HepG2 (cell line): ENCODE results near the gene ARHGEF39. TPM values are rescaled to one million over a fixed set of nuclear protein-coding genes. Genes with fewer than 3 reads are reported as not detected.

ENCODE experiments used
- AGO2 ChIP-seq: fragments of 200-400 bp; formaldehyde crosslinking; optimal IDR thresholded peaks from 2 replicates; pipeline ENCODE3; 2017; ENCODE audit warnings: mild to moderate bottlenecking, low read depth, low read length, moderate library complexity
- ATF7 ChIP-seq, 2 experiments: fragments of 450-650 bp in 1 of 2; sonication (generic) in 1 of 2; formaldehyde crosslinking in 1 of 2; IDR thresholded peaks; 2 replicates each; pipeline versions ENCODE4 v1.4.0 to v1.6.1; 2016 to 2020; ENCODE audit warnings: antibody characterized with exemption in 1 of 2, mild to moderate bottlenecking in 1 of 2, missing genetic modification reagents in 1 of 2
- CBX5 ChIP-seq: sonication (generic); formaldehyde crosslinking; IDR thresholded peaks from 2 replicates; pipeline ENCODE4 v1.4.0; 2020; ENCODE audit warnings: missing genetic modification reagents, borderline replicate concordance
- CC2D1A ChIP-seq: sonication (generic); formaldehyde crosslinking; IDR thresholded peaks from 2 replicates; pipeline ENCODE4 v1.8.1; 2023; ENCODE audit warnings: mild to moderate bottlenecking, missing genetic modification reagents
- FOXA3 ChIP-seq: IDR thresholded peaks from 2 replicates; pipeline ENCODE4 v1.6.1; 2016; ENCODE audit warnings: missing genetic modification reagents, missing compliant biosample characterization
- GTF3A ChIP-seq: sonication (generic); formaldehyde crosslinking; conservative IDR thresholded peaks from 2 replicates; pipeline ENCODE4 v1.4.0; 2020; ENCODE audit warnings: mild to moderate bottlenecking, missing genetic modification reagents
- HOXA5 ChIP-seq: sonication (generic); formaldehyde crosslinking; IDR thresholded peaks from 2 replicates; pipeline ENCODE4 v1.4.0; 2020; ENCODE audit warnings: missing genetic modification reagents
- HOXD1 ChIP-seq: sonication (generic); formaldehyde crosslinking; IDR thresholded peaks from 2 replicates; pipeline ENCODE4 v1.5.0; 2020; ENCODE audit warnings: missing genetic modification reagents
- MAFG ChIP-seq: sonication (generic); formaldehyde crosslinking; IDR thresholded peaks from 2 replicates; pipeline ENCODE4 v1.5.1; 2020; ENCODE audit warnings: mild to moderate bottlenecking, missing genetic modification reagents
- MED1 ChIP-seq: sonication (generic); formaldehyde crosslinking; IDR thresholded peaks from 2 replicates; pipeline ENCODE4 v1.4.0; 2020; ENCODE audit warnings: missing genetic modification reagents
- MTF1 ChIP-seq: sonication (generic); formaldehyde crosslinking; IDR thresholded peaks from 2 replicates; pipeline ENCODE4 v1.5.0; 2020; ENCODE audit warnings: missing genetic modification reagents
- NR2F6 ChIP-seq, 2 experiments: IDR thresholded peaks; 2 replicates each; pipeline ENCODE4 v1.6.1; 2016; ENCODE audit warnings: antibody characterized with exemption in 1 of 2, mild to moderate bottlenecking in 1 of 2
- SP140L ChIP-seq: sonication (generic); formaldehyde crosslinking; IDR thresholded peaks from 2 replicates; pipeline ENCODE4 v1.4.0; 2020; ENCODE audit warnings: missing genetic modification reagents, borderline replicate concordance
- SP2 ChIP-seq: sonication (generic); formaldehyde crosslinking; IDR thresholded peaks from 2 replicates; pipeline ENCODE4 v1.5.1; 2020; ENCODE audit warnings: mild to moderate bottlenecking, missing genetic modification reagents
- STAG1 ChIP-seq: sonication (generic); formaldehyde crosslinking; IDR thresholded peaks from 2 replicates; pipeline ENCODE4 v1.4.0; 2020; ENCODE audit warnings: missing genetic modification reagents
- STAT5B ChIP-seq: sonication (generic); formaldehyde crosslinking; IDR thresholded peaks from 2 replicates; pipeline ENCODE4 v1.4.0; 2020; ENCODE audit warnings: missing genetic modification reagents
- ZEB1 ChIP-seq: IDR thresholded peaks from 2 replicates; pipeline ENCODE4 v1.6.1; 2012; ENCODE audit warnings: mild to moderate bottlenecking, low read depth, inconsistent platforms; ENCODE audit not compliant: insufficient replicate concordance
- ZMYM4 ChIP-seq: sonication (generic); formaldehyde crosslinking; IDR thresholded peaks from 2 replicates; pipeline ENCODE4 v1.8.1; 2023; ENCODE audit warnings: mild to moderate bottlenecking, missing genetic modification reagents
- ZNF230 ChIP-seq: sonication (generic); formaldehyde crosslinking; IDR thresholded peaks from 2 replicates; pipeline ENCODE4 v1.4.0; 2020; ENCODE audit warnings: mild to moderate bottlenecking, missing genetic modification reagents
- ZNF703 ChIP-seq: sonication (generic); formaldehyde crosslinking; IDR thresholded peaks from 2 replicates; pipeline ENCODE4 v1.5.1; 2020; ENCODE audit warnings: missing genetic modification reagents, mild to moderate bottlenecking, moderate library complexity, borderline replicate concordance
- polyA plus RNA-seq, 8 experiments: library from polyadenylated mRNA; depleted of rRNA in 3 of 8; stranded (reverse) in 7 of 8; unstranded in 1 of 8; fragments of >200 nt; fragmentation: Illumina TruSeq in 4 of 8; extraction: Trizol in 4 of 8; gene quantifications; 2 replicates each; pipeline versions ENCODE4 v1.2.1 to v1.2.3, GENCODE V29; 2011 to 2016; ENCODE audit warnings: low read depth in 4 of 8, missing spikeins in 1 of 8, mixed read lengths in 1 of 8; ENCODE audit not compliant: insufficient read depth in 1 of 8
- total RNA-seq, 5 experiments: library from RNA; depleted of rRNA; stranded (reverse); fragments of >200 nt; fragmentation: Illumina TruSeq; extraction: Trizol; gene quantifications; 2 replicates each; pipeline ENCODE4 v1.2.3, GENCODE V29; 2016; ENCODE audit warnings: low read depth in 1 of 5
- TF ChIP-seq, protein P1 (sequence below): sonication (generic); formaldehyde crosslinking; IDR thresholded peaks from 2 replicates; pipeline ENCODE4 v1.5.1; 2020; ENCODE audit warnings: mild to moderate bottlenecking, missing genetic modification reagents, moderate library complexity
- TF ChIP-seq, protein P2 (sequence below): sonication (generic); formaldehyde crosslinking; IDR thresholded peaks from 2 replicates; pipeline ENCODE4 v1.8.1; 2023; ENCODE audit warnings: missing genetic modification reagents, mild to moderate bottlenecking, borderline replicate concordance
- TF ChIP-seq, protein P3 (sequence below): sonication (generic); formaldehyde crosslinking; conservative IDR thresholded peaks from 2 replicates; pipeline ENCODE4 v1.5.0; 2020; ENCODE audit warnings: missing genetic modification reagents
- TF ChIP-seq, protein P4 (sequence below): sonication (generic); formaldehyde crosslinking; IDR thresholded peaks from 2 replicates; pipeline ENCODE4 v1.4.0; 2020; ENCODE audit warnings: mild to moderate bottlenecking, missing genetic modification reagents
- TF ChIP-seq, protein P5 (sequence below): IDR thresholded peaks from 2 replicates; pipeline ENCODE4 v1.6.1; 2016

The ARHGEF39 gene
- total and polyA plus RNA-seq, 2 of the 13 experiments (the other 11 are each of a cell fraction or from before 2014, with no cell fraction given), result 11.2 to 12.3 TPM

DNA sequence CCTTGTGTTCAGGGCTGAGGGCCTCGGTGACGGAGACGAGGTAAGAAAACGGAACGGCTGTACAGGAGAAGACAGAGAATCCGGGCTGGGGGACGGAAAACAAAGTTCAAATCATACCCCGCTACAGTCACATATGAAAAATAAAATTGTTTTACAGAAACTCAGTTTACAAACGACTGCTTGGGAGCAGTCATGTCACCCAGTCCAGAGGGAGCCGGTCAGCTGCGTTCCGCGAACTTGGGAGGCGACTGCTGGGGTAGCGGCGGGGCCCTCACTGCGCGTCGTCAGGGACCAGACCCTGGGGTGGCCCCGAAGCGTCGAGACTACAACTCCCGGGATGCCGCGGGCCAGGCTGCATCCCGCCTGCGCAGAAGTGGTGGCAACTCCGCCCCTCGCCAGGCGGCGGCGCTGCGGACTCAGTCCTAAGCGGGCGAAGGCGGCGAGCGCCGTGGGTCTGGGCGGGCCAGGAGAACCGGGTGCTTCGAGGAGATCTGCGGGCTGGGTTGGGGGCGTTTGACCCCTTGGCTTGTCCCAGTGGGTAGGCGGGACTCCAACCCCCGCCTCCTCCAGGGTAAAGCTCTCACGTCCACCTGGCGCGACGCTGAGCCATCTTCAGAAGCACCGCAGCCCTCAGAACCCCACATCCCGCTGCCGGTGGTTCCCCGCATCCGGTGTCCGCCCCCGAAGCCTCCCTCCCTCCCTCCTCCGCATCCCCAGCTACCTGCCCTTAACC lies 18.3 kb downstream of the ARHGEF39 start (continued):
- TF ChIP-seq AGO2 (no peak), STAT5B (no peak), HOXA5 (CRISPR knock-in tag) (peak; percentile 86), ZNF230 (CRISPR knock-in tag) (0 out of 2 replicates have a peak, but pooled peaks have one; percentile 35), MTF1 (CRISPR knock-in tag) (no peak), GTF3A (0 out of 2 replicates have a peak, but pooled peaks have one; percentile 52), FOXA3 (CRISPR knock-in tag) (no peak; the same call in 1 of the 2 replicates), SP2 (CRISPR knock-in tag) (no peak), ZEB1 (no peak), CBX5 (CRISPR knock-in tag) (peak; percentile 20; the same call in 1 of the 2 replicates), NR2F6 (IDR thresholded peaks at IDR 0.05) (no peak), NR2F6 (CRISPR knock-in tag; IDR thresholded peaks at IDR 0.05) (peak; percentile 40; the same call in 1 of the 2 replicates), SP140L (no peak), STAG1 (peak; percentile 91), MED1 (CRISPR knock-in tag) (peak; percentile 53), ZNF703 (CRISPR knock-in tag) (no peak; the same call in 1 of the 2 replicates), HOXD1 (CRISPR knock-in tag) (peak; percentile 46; the same call in 1 of the 2 replicates), ZMYM4 (peak; percentile 53; the same call in 1 of the 2 replicates), CC2D1A (CRISPR knock-in tag) (no peak), MAFG (CRISPR knock-in tag) (no peak), ATF7 (IDR thresholded peaks at IDR 0.05) (no peak), ATF7 (CRISPR knock-in tag; IDR thresholded peaks at IDR 0.05) (no peak)
- TF ChIP-seq, protein P1, sequence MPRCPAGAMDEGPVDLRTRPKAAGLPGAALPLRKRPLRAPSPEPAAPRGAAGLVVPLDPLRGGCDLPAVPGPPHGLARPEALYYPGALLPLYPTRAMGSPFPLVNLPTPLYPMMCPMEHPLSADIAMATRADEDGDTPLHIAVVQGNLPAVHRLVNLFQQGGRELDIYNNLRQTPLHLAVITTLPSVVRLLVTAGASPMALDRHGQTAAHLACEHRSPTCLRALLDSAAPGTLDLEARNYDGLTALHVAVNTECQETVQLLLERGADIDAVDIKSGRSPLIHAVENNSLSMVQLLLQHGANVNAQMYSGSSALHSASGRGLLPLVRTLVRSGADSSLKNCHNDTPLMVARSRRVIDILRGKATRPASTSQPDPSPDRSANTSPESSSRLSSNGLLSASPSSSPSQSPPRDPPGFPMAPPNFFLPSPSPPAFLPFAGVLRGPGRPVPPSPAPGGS (CRISPR knock-in tag), result no peak
- TF ChIP-seq, protein P2, sequence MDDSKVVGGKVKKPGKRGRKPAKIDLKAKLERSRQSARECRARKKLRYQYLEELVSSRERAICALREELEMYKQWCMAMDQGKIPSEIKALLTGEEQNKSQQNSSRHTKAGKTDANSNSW (CRISPR knock-in tag), result no peak
- TF ChIP-seq, protein P3, sequence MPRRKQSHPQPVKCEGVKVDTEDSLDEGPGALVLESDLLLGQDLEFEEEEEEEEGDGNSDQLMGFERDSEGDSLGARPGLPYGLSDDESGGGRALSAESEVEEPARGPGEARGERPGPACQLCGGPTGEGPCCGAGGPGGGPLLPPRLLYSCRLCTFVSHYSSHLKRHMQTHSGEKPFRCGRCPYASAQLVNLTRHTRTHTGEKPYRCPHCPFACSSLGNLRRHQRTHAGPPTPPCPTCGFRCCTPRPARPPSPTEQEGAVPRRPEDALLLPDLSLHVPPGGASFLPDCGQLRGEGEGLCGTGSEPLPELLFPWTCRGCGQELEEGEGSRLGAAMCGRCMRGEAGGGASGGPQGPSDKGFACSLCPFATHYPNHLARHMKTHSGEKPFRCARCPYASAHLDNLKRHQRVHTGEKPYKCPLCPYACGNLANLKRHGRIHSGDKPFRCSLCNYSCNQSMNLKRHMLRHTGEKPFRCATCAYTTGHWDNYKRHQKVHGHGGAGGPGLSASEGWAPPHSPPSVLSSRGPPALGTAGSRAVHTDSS, result no peak
- TF ChIP-seq, protein P4, sequence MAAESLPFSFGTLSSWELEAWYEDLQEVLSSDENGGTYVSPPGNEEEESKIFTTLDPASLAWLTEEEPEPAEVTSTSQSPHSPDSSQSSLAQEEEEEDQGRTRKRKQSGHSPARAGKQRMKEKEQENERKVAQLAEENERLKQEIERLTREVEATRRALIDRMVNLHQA, result no peak
- TF ChIP-seq, protein P5, sequence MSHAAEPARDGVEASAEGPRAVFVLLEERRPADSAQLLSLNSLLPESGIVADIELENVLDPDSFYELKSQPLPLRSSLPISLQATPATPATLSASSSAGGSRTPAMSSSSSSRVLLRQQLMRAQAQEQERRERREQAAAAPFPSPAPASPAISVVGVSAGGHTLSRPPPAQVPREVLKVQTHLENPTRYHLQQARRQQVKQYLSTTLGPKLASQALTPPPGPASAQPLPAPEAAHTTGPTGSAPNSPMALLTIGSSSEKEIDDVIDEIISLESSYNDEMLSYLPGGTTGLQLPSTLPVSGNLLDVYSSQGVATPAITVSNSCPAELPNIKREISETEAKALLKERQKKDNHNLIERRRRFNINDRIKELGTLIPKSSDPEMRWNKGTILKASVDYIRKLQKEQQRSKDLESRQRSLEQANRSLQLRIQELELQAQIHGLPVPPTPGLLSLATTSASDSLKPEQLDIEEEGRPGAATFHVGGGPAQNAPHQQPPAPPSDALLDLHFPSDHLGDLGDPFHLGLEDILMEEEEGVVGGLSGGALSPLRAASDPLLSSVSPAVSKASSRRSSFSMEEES (CRISPR knock-in tag), result no peak
